Suprapubic skin (tissue), 4 donors: ENCODE results near the gene SETBP1.

Source experiments
- POLR2A ChIP-seq, 2 donors: fragments of 450-650 bp; IDR thresholded peaks; one replicate each; pipeline ENCODE4 v1.6.1; 2017; ENCODE audit warnings: antibody characterized with exemption in 2 of 2, mild to moderate bottlenecking in 2 of 2, moderate library complexity in 2 of 2
- POLR2AphosphoS5 ChIP-seq, 3 donors: sonication (generic); formaldehyde crosslinking; IDR thresholded peaks; one replicate each; pipeline ENCODE4 v1.6.1; 2017; ENCODE audit warnings: antibody characterized with exemption in 3 of 3
- TF ChIP-seq, protein P1 (sequence below), 2 donors: fragments of 200-600 bp in 1 of 2; fragments of 450-650 bp in 1 of 2; sonication (generic) in 1 of 2; IDR thresholded peaks; one replicate each; pipeline ENCODE4 v1.5.1; 2016 to 2019; ENCODE audit warnings: antibody characterized with exemption in 2 of 2, mild to moderate bottlenecking in 1 of 2, moderate library complexity in 1 of 2

DNA sequence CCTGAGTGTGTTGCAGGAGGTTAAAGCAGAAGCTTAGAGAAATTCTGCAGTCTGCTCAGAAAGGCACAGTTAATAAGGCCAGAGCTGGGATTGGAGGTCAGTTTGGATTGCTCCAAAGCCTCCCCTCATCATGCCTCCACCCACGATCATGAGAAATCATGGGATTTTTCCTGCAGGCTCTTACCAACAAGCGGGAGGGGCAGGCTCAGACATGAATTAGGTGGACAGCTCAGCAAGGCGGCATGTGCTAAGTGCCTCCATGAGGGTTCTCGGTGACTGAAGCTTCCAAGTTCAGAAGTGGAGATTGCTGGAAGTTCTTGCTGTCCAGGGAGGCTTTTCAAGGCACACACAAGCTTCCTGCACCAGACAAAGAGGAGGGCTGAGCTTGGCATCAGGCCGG is 163.8 kb downstream of the SETBP1 start:
- TF ChIP-seq, protein P1, sequence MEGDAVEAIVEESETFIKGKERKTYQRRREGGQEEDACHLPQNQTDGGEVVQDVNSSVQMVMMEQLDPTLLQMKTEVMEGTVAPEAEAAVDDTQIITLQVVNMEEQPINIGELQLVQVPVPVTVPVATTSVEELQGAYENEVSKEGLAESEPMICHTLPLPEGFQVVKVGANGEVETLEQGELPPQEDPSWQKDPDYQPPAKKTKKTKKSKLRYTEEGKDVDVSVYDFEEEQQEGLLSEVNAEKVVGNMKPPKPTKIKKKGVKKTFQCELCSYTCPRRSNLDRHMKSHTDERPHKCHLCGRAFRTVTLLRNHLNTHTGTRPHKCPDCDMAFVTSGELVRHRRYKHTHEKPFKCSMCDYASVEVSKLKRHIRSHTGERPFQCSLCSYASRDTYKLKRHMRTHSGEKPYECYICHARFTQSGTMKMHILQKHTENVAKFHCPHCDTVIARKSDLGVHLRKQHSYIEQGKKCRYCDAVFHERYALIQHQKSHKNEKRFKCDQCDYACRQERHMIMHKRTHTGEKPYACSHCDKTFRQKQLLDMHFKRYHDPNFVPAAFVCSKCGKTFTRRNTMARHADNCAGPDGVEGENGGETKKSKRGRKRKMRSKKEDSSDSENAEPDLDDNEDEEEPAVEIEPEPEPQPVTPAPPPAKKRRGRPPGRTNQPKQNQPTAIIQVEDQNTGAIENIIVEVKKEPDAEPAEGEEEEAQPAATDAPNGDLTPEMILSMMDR (IDR thresholded peaks at IDR 0.05) = no peak
- TF ChIP-seq POLR2A (IDR thresholded peaks at IDR 0.05) = no peak
- no peak for TF ChIP-seq POLR2AphosphoS5 (IDR thresholded peaks at IDR 0.05)
